ENCODE data around the gene KCNJ4.
"Not testable (repeated sequence)": the region's sequence is repeated elsewhere in the genome, so short reads cannot be mapped to it uniquely, and the experiment has no call there.

Gene KCNJ4

GRCh38 chr22:38415046-38415445, 40.0 kb downstream of the KCNJ4 start:
- H3K36me3 ChIP-seq (ENCODE audit: insufficient read depth, low read length), result no peaks in the 10 kb centered on the region
- peaks cover 11% of the 10 kb centered on the region for H3K4me1 ChIP-seq (ENCODE audit: insufficient read depth, low read length)
- no peaks in the 10 kb centered on the region for H3K9me3 ChIP-seq (ENCODE audit: low read length)
- H3K4me3 ChIP-seq (ENCODE audit: low read length), result no peak overlapping the region
- H3K27me3 ChIP-seq (ENCODE audit: insufficient read depth, low read length), result peaks cover 19% of the 10 kb centered on the region
- no peak overlapping the region for H2AFZ ChIP-seq (ENCODE audit: low read depth, low read length)

- no peaks in the 10 kb centered on the region for H3K36me3 ChIP-seq (ENCODE audit: insufficient read depth, low read length)
- peaks cover 3% of the 10 kb centered on the region for H3K4me1 ChIP-seq (ENCODE audit: insufficient read depth, low read length)
- H3K27me3 ChIP-seq (ENCODE audit: insufficient read depth, low read length), result peaks cover 19% of the 10 kb centered on the region
- H3K4me3 ChIP-seq (ENCODE audit: low read length), result no peak overlapping the region
- no peak overlapping the region for H2AFZ ChIP-seq (ENCODE audit: low read depth, low read length)
- no peaks in the 10 kb centered on the region for H3K9me3 ChIP-seq (ENCODE audit: low read length)
Measured at GRCh38 chr22:38414009-38414395, 41.0 kb downstream of the KCNJ4 start.

DNA sequence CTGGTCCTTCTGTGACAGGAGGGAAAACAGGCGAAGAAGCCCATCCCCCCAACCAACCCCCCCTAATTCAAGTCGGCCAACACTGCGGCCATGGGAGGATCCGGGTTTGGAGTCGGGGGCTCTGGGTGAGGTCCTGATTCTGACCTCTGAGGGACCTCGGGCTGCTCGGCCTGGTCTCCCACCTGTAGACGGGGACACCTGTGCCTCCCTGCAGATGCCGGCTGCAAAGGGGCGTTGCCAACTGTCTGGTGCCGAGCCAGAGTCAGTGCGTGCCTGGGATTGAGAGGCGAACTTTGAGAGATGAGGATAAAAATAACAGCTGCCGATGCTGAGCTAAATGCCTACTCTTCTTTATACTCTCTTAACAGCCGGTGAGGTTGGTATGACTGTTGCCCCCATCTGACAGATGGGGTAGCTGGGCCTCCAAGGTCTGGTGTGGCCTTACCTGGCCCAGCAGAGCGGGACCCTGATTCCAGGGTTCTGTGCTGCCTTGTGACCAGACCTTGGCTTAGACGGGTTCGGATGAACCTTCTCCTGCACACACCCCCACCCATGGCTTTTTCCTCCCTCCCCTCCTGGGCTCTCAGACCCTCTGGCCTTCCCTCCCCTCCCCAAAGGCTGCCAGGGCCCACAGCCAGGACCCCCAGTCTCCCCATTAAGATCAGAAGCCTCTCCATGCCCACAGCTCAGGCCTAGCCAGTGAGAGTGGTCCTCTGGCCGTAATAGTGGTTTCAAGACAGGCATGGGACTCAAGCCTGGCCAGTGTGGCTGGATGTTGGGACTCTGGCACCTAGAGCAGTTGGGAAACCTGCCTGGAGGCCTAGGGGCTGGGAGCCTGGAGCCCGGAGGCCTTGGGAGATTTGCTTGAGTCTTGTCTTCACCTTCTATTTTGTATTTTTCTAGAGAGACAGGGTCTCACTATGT, 41.7 kb downstream of the KCNJ4 start:
- no peaks in the 10 kb centered on the region for H3K9me3 ChIP-seq (ENCODE audit: low read length)
- no peak overlapping the region for H2AFZ ChIP-seq (ENCODE audit: low read depth, low read length)
- H3K4me1 ChIP-seq (ENCODE audit: insufficient read depth, low read length), result no peaks in the 10 kb centered on the region
- H3K36me3 ChIP-seq (ENCODE audit: insufficient read depth, low read length), result no peaks in the 10 kb centered on the region
- H3K27me3 ChIP-seq (ENCODE audit: insufficient read depth, low read length), result peaks cover 19% of the 10 kb centered on the region
- no peak overlapping the region for H3K4me3 ChIP-seq (ENCODE audit: low read length)

GRCh38 chr22:38412435-38413084, 42.4 kb downstream of the KCNJ4 start:
- Histone ChIP-seq H3K36me3 (ENCODE audit: insufficient read depth, low read length) (no peaks in the 10 kb centered on the region), H3K4me3 (ENCODE audit: low read length) (no peak overlapping the region)

GRCh38 chr22:38411016-38411415, 44.0 kb downstream of the KCNJ4 start:
- H3K36me3 ChIP-seq (ENCODE audit: insufficient read depth, low read length), result no peaks in the 10 kb centered on the region
- peaks cover 13% of the 10 kb centered on the region for H3K27me3 ChIP-seq (ENCODE audit: insufficient read depth, low read length)
- H3K4me3 ChIP-seq (ENCODE audit: low read length), result no peak overlapping the region
- H3K4me1 ChIP-seq (ENCODE audit: insufficient read depth, low read length), result no peaks in the 10 kb centered on the region
- H3K9me3 ChIP-seq (ENCODE audit: low read length), result no peaks in the 10 kb centered on the region
- H2AFZ ChIP-seq (ENCODE audit: low read depth, low read length), result no peak overlapping the region

More at GRCh38 chr22:38412435-38413084, 42.4 kb downstream of the KCNJ4 start:
- H3K4me1 ChIP-seq (ENCODE audit: insufficient read depth, low read length), result no peaks in the 10 kb centered on the region
- no peaks in the 10 kb centered on the region for H3K9me3 ChIP-seq (ENCODE audit: low read length)
- H2AFZ ChIP-seq (ENCODE audit: low read depth, low read length), result no peak overlapping the region
- peaks cover 19% of the 10 kb centered on the region for H3K27me3 ChIP-seq (ENCODE audit: insufficient read depth, low read length)

DNA sequence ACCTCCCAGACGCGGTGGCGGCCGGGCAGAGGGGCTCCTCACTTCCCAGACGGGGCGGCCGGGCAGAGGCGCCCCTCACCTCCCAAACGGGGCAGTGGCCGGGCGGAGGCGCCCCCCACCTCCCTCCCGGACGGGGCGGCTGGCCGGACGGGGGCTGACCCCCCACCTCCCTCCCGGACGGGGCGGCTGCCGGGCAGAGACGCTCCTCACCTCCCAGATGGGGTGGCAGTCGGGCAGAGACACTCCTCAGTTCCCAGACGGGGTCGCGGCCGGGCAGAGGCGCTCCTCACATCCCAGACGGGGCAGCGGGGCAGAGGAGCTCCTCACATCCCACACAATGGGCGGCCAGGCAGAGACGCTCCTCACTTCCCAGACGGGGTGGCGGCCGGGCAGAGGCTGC, 45.1 kb downstream of the KCNJ4 start:
- H3K36me3 ChIP-seq (ENCODE audit: insufficient read depth, low read length); H3K9me3 ChIP-seq (ENCODE audit: low read length); H3K4me1 ChIP-seq (ENCODE audit: insufficient read depth, low read length); H3K27me3 ChIP-seq (ENCODE audit: insufficient read depth, low read length); H2AFZ ChIP-seq (ENCODE audit: low read depth, low read length); H3K4me3 ChIP-seq (ENCODE audit: low read length): not testable (repeated sequence)

DNA sequence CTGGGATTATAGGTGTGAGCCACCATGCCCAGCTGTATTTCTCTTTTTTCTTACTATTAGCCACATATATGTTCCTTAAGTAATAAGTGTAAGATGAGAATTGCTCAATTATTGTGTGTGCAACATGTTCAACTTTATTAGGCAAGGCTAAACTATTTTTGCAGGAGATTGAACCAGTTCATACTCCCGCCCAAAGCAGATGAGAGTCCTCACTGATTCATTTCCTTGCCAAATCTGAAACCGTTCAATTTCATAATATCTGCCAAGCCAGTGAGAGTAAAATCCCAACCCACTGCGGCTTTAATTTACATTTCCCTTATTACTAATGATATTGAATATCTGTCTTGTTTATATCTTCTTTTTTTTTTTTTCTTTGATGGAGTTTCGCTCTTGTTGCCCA, 48.4 kb downstream of the KCNJ4 start:
- Histone ChIP-seq H3K4me1 (ENCODE audit: insufficient read depth, low read length) (peaks cover 21% of the 10 kb centered on the region), H3K9me3 (ENCODE audit: low read length) (no peaks in the 10 kb centered on the region), H2AFZ (ENCODE audit: low read depth, low read length) (no peak overlapping the region), H3K4me3 (ENCODE audit: low read length) (no peak overlapping the region), H3K27me3 (ENCODE audit: insufficient read depth, low read length) (no peaks in the 10 kb centered on the region), H3K36me3 (ENCODE audit: insufficient read depth, low read length) (no peaks in the 10 kb centered on the region)

DNA sequence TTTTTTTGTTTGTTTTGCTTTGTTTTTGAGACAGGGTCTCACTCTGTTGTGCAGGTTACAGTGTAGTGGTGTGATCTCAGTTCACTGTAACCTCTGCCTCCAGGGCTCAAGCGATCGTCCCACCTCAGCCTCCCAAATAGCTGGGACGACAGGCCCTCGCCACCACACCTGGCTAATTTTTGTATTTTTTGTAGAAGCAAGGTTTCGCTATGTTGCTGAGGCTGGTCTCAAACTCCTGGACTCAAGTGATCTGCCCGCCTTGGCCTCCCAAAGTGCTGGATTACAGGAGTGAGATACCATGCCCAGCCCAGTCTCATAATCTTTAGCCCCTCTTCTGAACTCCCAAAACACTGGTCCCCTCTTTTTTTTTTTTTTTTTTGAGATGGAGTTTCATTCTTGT, 50.6 kb downstream of the KCNJ4 start:
- Histone ChIP-seq H3K9me3 (ENCODE audit: low read length) (no peaks in the 10 kb centered on the region), H3K4me3 (ENCODE audit: low read length) (no peak overlapping the region), H3K36me3 (ENCODE audit: insufficient read depth, low read length) (no peaks in the 10 kb centered on the region), H2AFZ (ENCODE audit: low read depth, low read length) (no peak overlapping the region), H3K27me3 (ENCODE audit: insufficient read depth, low read length) (no peaks in the 10 kb centered on the region), H3K4me1 (ENCODE audit: insufficient read depth, low read length) (peaks cover 40% of the 10 kb centered on the region)

DNA sequence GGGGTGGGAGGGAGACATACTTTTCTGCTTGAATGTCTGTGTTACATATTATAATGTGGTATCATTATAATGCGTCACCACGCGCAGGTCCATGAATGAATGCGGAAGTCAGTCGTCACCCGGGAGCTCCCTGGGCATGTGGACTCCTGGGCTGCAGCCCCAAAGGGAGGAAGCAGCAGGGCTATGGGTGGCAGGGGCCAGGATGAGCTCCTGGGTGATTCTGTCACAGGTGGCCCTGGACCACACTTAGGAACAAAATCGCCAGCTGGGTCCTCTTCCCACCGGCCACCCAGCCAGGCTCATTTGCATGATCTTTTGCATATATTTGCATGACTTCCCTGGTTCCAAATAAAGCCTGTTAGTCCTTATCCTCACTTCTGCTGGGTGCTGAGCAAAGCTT, 51.2 kb downstream of the KCNJ4 start:
- H3K27me3 ChIP-seq (ENCODE audit: insufficient read depth, low read length), result no peaks in the 10 kb centered on the region
- no peaks in the 10 kb centered on the region for H3K9me3 ChIP-seq (ENCODE audit: low read length)
- no peaks in the 10 kb centered on the region for H3K36me3 ChIP-seq (ENCODE audit: insufficient read depth, low read length)
- peaks cover 43% of the 10 kb centered on the region for H3K4me1 ChIP-seq (ENCODE audit: insufficient read depth, low read length)
- H2AFZ ChIP-seq (ENCODE audit: low read depth, low read length), result no peak overlapping the region
- no peak overlapping the region for H3K4me3 ChIP-seq (ENCODE audit: low read length)

- H3K4me1 ChIP-seq (ENCODE audit: insufficient read depth, low read length), result peaks cover 45% of the 10 kb centered on the region
- no peaks in the 10 kb centered on the region for H3K9me3 ChIP-seq (ENCODE audit: low read length)
- H3K36me3 ChIP-seq (ENCODE audit: insufficient read depth, low read length), result no peaks in the 10 kb centered on the region
- H2AFZ ChIP-seq (ENCODE audit: low read depth, low read length), result no peak overlapping the region
- H3K4me3 ChIP-seq (ENCODE audit: low read length), result no peak overlapping the region
- no peaks in the 10 kb centered on the region for H3K27me3 ChIP-seq (ENCODE audit: insufficient read depth, low read length)
Measured at GRCh38 chr22:38402204-38402603, 52.8 kb downstream of the KCNJ4 start.

DNA sequence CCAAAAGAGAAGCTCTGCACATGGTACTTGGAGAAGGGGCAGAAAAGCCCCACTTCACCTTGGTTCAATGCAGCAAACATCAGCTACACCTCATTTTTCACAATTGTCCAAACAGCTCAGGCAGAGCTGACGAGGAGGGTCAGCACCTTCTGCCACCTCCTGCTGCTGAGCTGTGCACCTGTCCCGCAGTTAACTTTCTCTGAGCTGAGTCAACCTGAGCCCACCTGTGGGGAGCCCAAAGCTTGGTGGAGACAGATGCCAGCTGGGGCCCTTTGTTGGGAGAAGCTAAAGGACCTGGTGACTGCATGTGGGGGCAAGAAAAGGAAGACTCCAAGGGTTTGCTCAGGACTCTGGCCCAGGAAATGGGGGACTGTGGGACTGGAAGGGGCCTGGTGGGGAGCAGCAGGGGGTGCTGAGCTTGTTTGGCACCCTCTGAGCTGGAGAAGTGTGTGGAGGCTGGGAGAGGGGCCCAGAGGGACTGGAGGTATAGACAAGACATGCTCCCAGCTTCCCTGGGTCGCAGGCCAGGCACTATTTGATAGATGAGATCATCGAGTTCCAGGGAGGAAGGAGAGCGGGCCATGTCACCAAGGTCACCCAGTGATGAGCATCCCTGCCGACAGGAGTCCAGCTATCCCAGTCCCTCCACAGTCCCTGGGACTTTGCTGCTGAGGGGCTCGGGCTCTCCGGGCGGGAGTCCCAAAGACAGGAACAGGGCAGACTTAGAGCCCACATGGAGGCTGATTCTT, 53.5 kb downstream of the KCNJ4 start:
- Histone ChIP-seq H3K4me1 (ENCODE audit: insufficient read depth, low read length) (peaks cover 51% of the 10 kb centered on the region), H3K27me3 (ENCODE audit: insufficient read depth, low read length) (no peaks in the 10 kb centered on the region), H3K4me3 (ENCODE audit: low read length) (no peak overlapping the region), H3K9me3 (ENCODE audit: low read length) (no peaks in the 10 kb centered on the region), H3K36me3 (ENCODE audit: insufficient read depth, low read length) (no peaks in the 10 kb centered on the region), H2AFZ (ENCODE audit: low read depth, low read length) (no peak overlapping the region)

DNA sequence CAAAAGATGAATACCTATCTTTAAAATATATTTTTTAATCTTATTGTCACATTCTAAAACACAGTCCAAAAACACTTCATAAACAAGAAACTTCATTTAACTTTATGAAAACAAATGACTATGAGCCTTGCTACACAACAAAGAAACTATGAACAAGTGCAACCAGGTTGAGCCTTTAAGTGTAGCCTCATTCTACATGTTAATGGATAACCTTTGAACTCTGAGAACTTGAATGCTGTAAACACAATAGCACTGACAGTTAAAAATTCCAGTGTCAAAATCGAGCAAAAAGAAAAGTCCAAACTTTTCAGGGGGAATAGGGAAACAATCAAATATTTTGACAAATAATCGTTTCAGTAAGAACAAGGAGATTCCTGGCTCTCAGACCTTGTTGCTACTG, 54.7 kb downstream of the KCNJ4 start:
- H3K36me3 ChIP-seq (ENCODE audit: insufficient read depth, low read length); H2AFZ ChIP-seq (ENCODE audit: low read depth, low read length); H3K9me3 ChIP-seq (ENCODE audit: low read length); H3K4me3 ChIP-seq (ENCODE audit: low read length); H3K27me3 ChIP-seq (ENCODE audit: insufficient read depth, low read length): not testable (repeated sequence)
- H3K4me1 ChIP-seq (ENCODE audit: insufficient read depth, low read length), result peaks cover 53% of the 10 kb centered on the region
